Endodermal cell (in vitro differentiated cells): ENCODE results near the gene IL36A. TPM values are rescaled to one million over a fixed set of nuclear protein-coding genes. Genes with fewer than 3 reads are reported as not detected.

Experiments used
- DNase-seq: peaks from one replicate; pipeline ENCODE4 v3.0.0-alpha.2; 2017
- H3K27ac ChIP-seq: 2 replicates; pipeline ENCODE4 v1.5.1; 2013; ENCODE audit warnings: mild to moderate bottlenecking, low read depth, low read length, moderate library complexity
- H3K27me3 ChIP-seq: 2 replicates; pipeline ENCODE4 v1.6.1; 2013; ENCODE audit warnings: mild to moderate bottlenecking, low read length, moderate library complexity; ENCODE audit not compliant: insufficient read depth, control insufficient read depth, poor library complexity, severe bottlenecking
- H3K36me3 ChIP-seq: 2 replicates; pipeline ENCODE4 v1.7.0; 2013; ENCODE audit warnings: mild to moderate bottlenecking, low read length, moderate library complexity; ENCODE audit not compliant: control insufficient read depth, insufficient read depth
- H3K4me1 ChIP-seq: one replicate; pipeline ENCODE4 v1.7.0; 2013; ENCODE audit warnings: low read length; ENCODE audit not compliant: control insufficient read depth, insufficient read depth
- H3K4me3 ChIP-seq: 2 replicates; pipeline ENCODE4 v1.5.1; 2013; ENCODE audit warnings: mild to moderate bottlenecking, low read length, moderate library complexity
- H3K9ac ChIP-seq: 2 replicates; pipeline ENCODE4 v1.6.1; 2013; ENCODE audit warnings: mild to moderate bottlenecking, low read length, moderate library complexity; ENCODE audit not compliant: poor library complexity, severe bottlenecking; ENCODE audit errors: extremely low read depth
- H3K9me3 ChIP-seq: 2 replicates; pipeline ENCODE4 v1.6.1; 2013; ENCODE audit warnings: mild to moderate bottlenecking, low read length, moderate library complexity; ENCODE audit not compliant: control insufficient read depth
- H3K27ac Mint-ChIP-seq: 2 replicates; pipeline ENCODE4 v1.8.0; 2020; ENCODE audit warnings: mixed read lengths
- H3K27me3 Mint-ChIP-seq: 2 replicates; pipeline ENCODE4 v1.8.0; 2021; ENCODE audit warnings: mild to moderate bottlenecking, mixed read lengths; ENCODE audit not compliant: insufficient read depth
- H3K36me3 Mint-ChIP-seq: 2 replicates; pipeline ENCODE4 v1.8.0; 2020; ENCODE audit warnings: low read depth, mixed read lengths
- H3K4me1 Mint-ChIP-seq: 2 replicates; pipeline ENCODE4 v1.8.0; 2020; ENCODE audit warnings: mixed read lengths
- H3K4me3 Mint-ChIP-seq: 2 replicates; pipeline ENCODE4 v1.8.0; 2020; ENCODE audit warnings: mild to moderate bottlenecking, moderate library complexity, mixed read lengths
- H3K9me3 Mint-ChIP-seq: 2 replicates; pipeline ENCODE4 v1.8.0; 2020; ENCODE audit warnings: mild to moderate bottlenecking, mixed read lengths
- CTCF ChIP-seq: fragments of 200-600 bp; sonication (generic); conservative IDR thresholded peaks from 2 replicates; pipeline ENCODE4 v1.5.0; 2021; ENCODE audit warnings: antibody characterized with exemption, mild to moderate bottlenecking
- WGBS, 2 experiments: methylation state at CpG; one replicate each; pipeline versions ENCODE4 v1.1.5 to v1.1.7; 2013; ENCODE audit warnings: missing lambda C conversion rate in 2 of 2, mixed read lengths in 1 of 2; ENCODE audit not compliant: insufficient coverage in 1 of 2, insufficient read length in 1 of 2; 5-methylcytosine and 5-hydroxymethylcytosine counted together
- total RNA-seq, 2 donors: library from RNA; stranded (reverse); fragmentation: NEBNext Ultra II Directional in 1 of 2; extraction: Animal tissue kit (Norgen Biotek cat#: 25700) in 1 of 2; gene quantifications; 2 replicates in 1 of 2; 3 replicates in 1 of 2; pipeline ENCODE4 v1.2.1, GENCODE V29; 2021

IL36A gene
- total RNA-seq, 2 donors from 2014 or later = not detected

DNA sequence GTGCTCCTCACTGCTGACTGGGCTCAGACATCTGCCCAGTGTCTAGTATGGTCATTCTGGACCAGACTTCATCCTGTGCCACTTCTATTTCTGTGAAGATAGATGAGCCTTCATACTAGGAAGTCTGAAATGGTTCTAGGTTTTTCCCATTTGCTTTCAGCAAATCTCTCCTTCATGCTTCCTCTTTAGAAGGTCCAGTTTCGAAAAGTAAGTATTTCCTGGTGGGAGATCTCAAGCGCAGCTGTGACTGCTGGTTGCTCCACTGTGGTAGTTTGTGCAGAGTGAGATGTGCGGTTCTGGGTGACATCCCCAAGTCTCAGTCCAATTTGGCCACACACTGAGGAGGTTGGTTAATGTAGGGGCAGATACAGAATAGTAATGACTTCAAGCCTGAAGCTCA lies 33.0 kb downstream of the IL36A start:
- no peaks in the 10 kb centered on the region for H3K9me3 ChIP-seq
- H3K4me3 ChIP-seq = no peak overlapping the region
- no peak for TF ChIP-seq CTCF
- H3K9ac ChIP-seq = no peak overlapping the region
- H3K36me3 ChIP-seq = no peaks in the 10 kb centered on the region
- no peak for DNase-seq
- Mint-ChIP-seq H3K27ac (no peak overlapping the region), H3K36me3 (no peaks in the 10 kb centered on the region), H3K4me3 (no peak overlapping the region), H3K9me3 (no peaks in the 10 kb centered on the region), H3K4me1 (peaks cover 2% of the 10 kb centered on the region), H3K27me3 (peaks cover 18% of the 10 kb centered on the region)
- no peak overlapping the region for H3K27ac ChIP-seq
- 94 to 95% methylated on average over 2 to 3 of the region's 3 CpGs for WGBS, 2 experiments
- peaks cover 16% of the 10 kb centered on the region for H3K27me3 ChIP-seq
- no peaks in the 10 kb centered on the region for H3K4me1 ChIP-seq

GRCh38 chr2:113039158-113039557 lies 33.9 kb downstream of the IL36A start:
- TF ChIP-seq CTCF = no peak
- peaks cover 2% of the 10 kb centered on the region for H3K4me1 Mint-ChIP-seq

GRCh38 chr2:113039719-113040118 lies 34.5 kb downstream of the IL36A start:
- Mint-ChIP-seq H3K27me3 (peaks cover 15% of the 10 kb centered on the region), H3K36me3 (no peaks in the 10 kb centered on the region), H3K4me3 (no peak overlapping the region), H3K27ac (no peak overlapping the region), H3K4me1 (peaks cover 2% of the 10 kb centered on the region), H3K9me3 (no peaks in the 10 kb centered on the region)
- H3K9ac ChIP-seq = no peak overlapping the region
- no peaks in the 10 kb centered on the region for H3K36me3 ChIP-seq
- no peak for DNase-seq
- H3K4me3 ChIP-seq = no peak overlapping the region
- WGBS, 2 experiments = 58 to 72% methylated on average over 5 of the region's 5 CpGs
- TF ChIP-seq CTCF = no peak
- peaks cover 17% of the 10 kb centered on the region for H3K27me3 ChIP-seq
- H3K27ac ChIP-seq = no peak overlapping the region
- H3K9me3 ChIP-seq = no peaks in the 10 kb centered on the region
- no peaks in the 10 kb centered on the region for H3K4me1 ChIP-seq

More at GRCh38 chr2:113039158-113039557, 33.9 kb downstream of the IL36A start:
- H3K36me3 Mint-ChIP-seq = no peaks in the 10 kb centered on the region
- Histone ChIP-seq H3K36me3 (no peaks in the 10 kb centered on the region), H3K9ac (no peak overlapping the region), H3K9me3 (no peaks in the 10 kb centered on the region), H3K4me1 (no peaks in the 10 kb centered on the region), H3K4me3 (no peak overlapping the region), H3K27ac (no peak overlapping the region), H3K27me3 (peaks cover 12% of the 10 kb centered on the region)
- H3K4me3 Mint-ChIP-seq = no peak overlapping the region
- 90% methylated on average over 2 of the region's 2 CpGs; no CpG with 5 or more reads in 1 of the 2 experiments for WGBS, 2 experiments
- no peak for DNase-seq
- no peaks in the 10 kb centered on the region for H3K9me3 Mint-ChIP-seq
- no peak overlapping the region for H3K27ac Mint-ChIP-seq
- H3K27me3 Mint-ChIP-seq = peaks cover 16% of the 10 kb centered on the region
